ENCODE measurements around the gene SEZ6L2. TPM values are rescaled to one million over a fixed set of nuclear protein-coding genes. Genes with fewer than 3 reads are reported as not detected.

The SEZ6L2 gene
- total RNA-seq, 1 experiment from 2014 or later: 44.7 TPM

DNA sequence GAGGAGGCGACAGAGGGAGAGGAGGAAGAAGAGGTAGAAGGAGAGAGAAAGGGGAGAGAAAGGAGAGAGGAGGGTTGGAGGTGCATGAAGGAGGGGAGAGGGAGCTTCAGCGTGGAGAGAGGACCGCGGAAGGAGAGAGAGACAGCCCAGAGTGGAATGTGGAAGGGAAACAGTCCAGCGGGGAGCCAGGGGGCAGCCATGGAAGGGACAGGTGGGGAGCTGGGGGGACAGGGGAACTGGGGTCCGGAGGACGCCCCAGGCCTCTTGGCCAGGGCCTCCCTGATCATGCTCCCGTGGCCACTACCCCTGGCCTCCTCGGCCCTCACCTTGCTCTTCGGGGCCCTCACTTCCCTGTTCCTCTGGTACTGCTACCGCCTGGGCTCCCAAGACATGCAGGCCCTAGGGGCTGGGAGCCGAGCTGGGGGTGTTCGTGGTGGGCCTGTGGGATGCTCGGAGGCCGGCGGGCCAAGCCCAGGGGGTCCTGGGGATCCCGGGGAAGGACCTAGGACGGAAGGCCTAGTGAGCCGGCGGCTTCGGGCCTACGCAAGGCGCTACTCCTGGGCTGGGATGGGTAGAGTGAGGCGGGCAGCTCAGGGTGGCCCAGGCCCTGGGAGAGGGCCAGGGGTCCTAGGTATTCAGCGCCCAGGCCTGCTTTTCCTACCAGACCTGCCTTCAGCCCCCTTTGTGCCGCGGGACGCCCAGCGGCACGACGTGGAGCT is 1.7 kb upstream of the SEZ6L2 start:
- no peak overlapping the region for H4K91ac ChIP-seq (ENCODE audit: insufficient read length, low read depth, low read length)
- no peaks in the 10 kb centered on the region for H4K20me1 ChIP-seq (ENCODE audit: control insufficient read depth, insufficient read depth, insufficient read length)
- H2AK5ac ChIP-seq (ENCODE audit: insufficient read length, low read length): no peak overlapping the region
- no peak overlapping the region for H2BK120ac ChIP-seq (ENCODE audit: low read depth, low read length, poor library complexity, severe bottlenecking)
- Mint-ChIP-seq H3K36me3 (ENCODE audit: insufficient read depth in 1 of 3, low read depth in 3 of 3) (peaks cover 13 to 17% (median 13%) of the 10 kb centered on the region in 3 experiments; a peak in 6 of 7 replicates), H3K4me3 (peak overlapping the region; percentile 90 to 96), H3K9me3 (no peaks in the 10 kb centered on the region), H3K27me3 (ENCODE audit: low read depth) (no peaks in the 10 kb centered on the region), H3K4me1 (peaks cover 24 to 29% of the 10 kb centered on the region in 2 experiments), H3K27ac (peak overlapping the region in 1 of 3 experiments; percentile 89; a peak in 4 of 7 replicates)
- H2BK15ac ChIP-seq (ENCODE audit: low read depth, low read length): no peak overlapping the region
- H2BK20ac ChIP-seq (ENCODE audit: low read depth, low read length, poor library complexity, severe bottlenecking): no peak overlapping the region
- H3K56ac ChIP-seq (ENCODE audit: insufficient read length, low read depth, low read length): no peak overlapping the region
- H3K23ac ChIP-seq (ENCODE audit: insufficient read length, low read depth, low read length): no peak overlapping the region
- H2AFZ ChIP-seq (ENCODE audit: low read length): no peak overlapping the region
- peaks cover 25% of the 10 kb centered on the region for H3K23me2 ChIP-seq (ENCODE audit: insufficient read length, low read depth, low read length, poor library complexity, severe bottlenecking)
- H3K9me3 ChIP-seq (ENCODE audit: control insufficient read depth, low read depth, low read length): no peaks in the 10 kb centered on the region
- no peak overlapping the region for H2BK5ac ChIP-seq (ENCODE audit: insufficient read length, low read length)
- no peak for TF ChIP-seq CTCF (conservative IDR thresholded peaks at IDR 0.05)
- no peaks in the 10 kb centered on the region; the same call in 1 of the 2 replicates for H3K79me2 ChIP-seq (ENCODE audit: insufficient read depth, low read length)
- H4K5ac ChIP-seq (ENCODE audit: insufficient read length, low read depth, low read length): no peak overlapping the region
- no CpG with 5 or more reads among the region's 31 CpGs for WGBS (ENCODE audit: extremely low coverage, insufficient read length, low lambda C conversion rate)
- no peak overlapping the region for H2BK12ac ChIP-seq (ENCODE audit: insufficient read length, low read depth, low read length)
- H4K8ac ChIP-seq (replicated peaks; ENCODE audit: insufficient read length, low read depth, low read length): no peak overlapping the region
- H3K27ac ChIP-seq (ENCODE audit: insufficient read length, low read depth, low read length): no peak overlapping the region
- H3K18ac ChIP-seq (ENCODE audit: insufficient read length, low read depth, low read length): peak overlapping the region; percentile 67
- H3K14ac ChIP-seq (ENCODE audit: insufficient read depth, low read length): no peak overlapping the region
- H3K4me2 ChIP-seq (ENCODE audit: insufficient read depth, insufficient read length, low read length): peak overlapping the region; percentile 96
- no peak overlapping the region for H3K4ac ChIP-seq (ENCODE audit: low read depth, low read length)
- no peak for DNase-seq
- peaks cover 2% of the 10 kb centered on the region for H3K4me1 ChIP-seq (ENCODE audit: insufficient read depth, low read length)
- peak overlapping the region; percentile 65 for H3K9ac ChIP-seq (ENCODE audit: extremely low read depth, insufficient read length, low read length)
- H3K27me3 ChIP-seq (ENCODE audit: insufficient read depth, low read length): no peaks in the 10 kb centered on the region
- H3T11ph ChIP-seq (ENCODE audit: low read length): no peak overlapping the region
- peaks cover 3% of the 10 kb centered on the region for H3K79me1 ChIP-seq (ENCODE audit: insufficient read depth, low read depth, low read length, poor library complexity, severe bottlenecking)

Measured in H9 (cell line).